GM13976 (cell line): ENCODE measurements around the gene ARR3.
"Not testable (repeated sequence)": the region's sequence is repeated elsewhere in the genome, so short reads cannot be mapped to it uniquely, and the experiment has no call there.

ENCODE experiments used
- DNase-seq: peaks from one replicate; pipeline ENCODE4 v3.0.0; 2012; ENCODE audit warnings: low spot score
- CTCF ChIP-seq: IDR thresholded peaks from 2 replicates; pipeline ENCODE4 v1.5.1; 2012; ENCODE audit warnings: borderline replicate concordance, mild to moderate bottlenecking; ENCODE audit not compliant: insufficient read depth; ENCODE audit errors: extremely low read depth, missing control alignments, control extremely low read depth
- in situ Hi-C: fragments of 300-500 bp; cut with MboI; formaldehyde crosslinking; loops from one replicate; pipeline ENCODE4 v1.12.0; 2022; ENCODE audit warnings: low sequenced_read_pairs, mixed read lengths, inconsistent platforms; ENCODE audit not compliant: unreplicated experiment

The ARR3 gene

GRCh38 chrX:70293621-70294020, 25.5 kb downstream of the ARR3 start:
- in situ Hi-C loops, result no loop called here
- no peak for DNase-seq
- no peak for TF ChIP-seq CTCF

- in situ Hi-C loops, result no loop called here
- no peak for DNase-seq
- no peak for TF ChIP-seq CTCF
Measured at GRCh38 chrX:70301716-70302115, 33.6 kb downstream of the ARR3 start.

- DNase-seq, result no peak
- in situ Hi-C loops, result no loop called here
- no peak for TF ChIP-seq CTCF
Measured at GRCh38 chrX:70313503-70313902, 45.4 kb downstream of the ARR3 start.

- in situ Hi-C loops, result no loop called here
- no peak for DNase-seq
- no peak for TF ChIP-seq CTCF
Measured at GRCh38 chrX:70322784-70323183, 54.6 kb downstream of the ARR3 start.

- DNase-seq, in situ Hi-C loops: not testable (repeated sequence)
Measured at GRCh38 chrX:70323628-70324027, 55.5 kb downstream of the ARR3 start.

- no peak for TF ChIP-seq CTCF
- no peak for DNase-seq
Measured at GRCh38 chrX:70324326-70324725, 56.2 kb downstream of the ARR3 start.

GRCh38 chrX:70331161-70331560, 63.0 kb downstream of the ARR3 start:
- no peak for TF ChIP-seq CTCF
- DNase-seq, result no peak
- in situ Hi-C loops, result no loop called here

More at GRCh38 chrX:70324326-70324725, 56.2 kb downstream of the ARR3 start:
- in situ Hi-C loops, result no loop called here
